Cardiac septum (tissue), 1 donor: ENCODE measurements around the gene TBCD. TPM values are rescaled to one million over a fixed set of nuclear protein-coding genes. Genes with fewer than 3 reads are reported as not detected.

Experiments
- DNase-seq: peaks from one replicate; pipeline ENCODE4 v3.0.0-alpha.2; 2020; ENCODE audit warnings: low spot score
- intact Hi-C: fragments of 100-400 bp; cut with DNase I; formaldehyde crosslinking; loops from one replicate; pipeline ENCODE4 v1.14.0; 2022
- total RNA-seq: library from RNA; stranded (reverse); fragmentation: NEBNext Ultra II Directional; extraction: Animal tissue kit (Norgen Biotek cat#: 25700); gene quantifications from one replicate; pipeline ENCODE4 v1.2.1, GENCODE V29; 2021
- donor health status: DM: no; HTN: no; CAD: no.

The TBCD gene
- total RNA-seq, 1 donor from 2014 or later = 67.3 TPM

DNA sequence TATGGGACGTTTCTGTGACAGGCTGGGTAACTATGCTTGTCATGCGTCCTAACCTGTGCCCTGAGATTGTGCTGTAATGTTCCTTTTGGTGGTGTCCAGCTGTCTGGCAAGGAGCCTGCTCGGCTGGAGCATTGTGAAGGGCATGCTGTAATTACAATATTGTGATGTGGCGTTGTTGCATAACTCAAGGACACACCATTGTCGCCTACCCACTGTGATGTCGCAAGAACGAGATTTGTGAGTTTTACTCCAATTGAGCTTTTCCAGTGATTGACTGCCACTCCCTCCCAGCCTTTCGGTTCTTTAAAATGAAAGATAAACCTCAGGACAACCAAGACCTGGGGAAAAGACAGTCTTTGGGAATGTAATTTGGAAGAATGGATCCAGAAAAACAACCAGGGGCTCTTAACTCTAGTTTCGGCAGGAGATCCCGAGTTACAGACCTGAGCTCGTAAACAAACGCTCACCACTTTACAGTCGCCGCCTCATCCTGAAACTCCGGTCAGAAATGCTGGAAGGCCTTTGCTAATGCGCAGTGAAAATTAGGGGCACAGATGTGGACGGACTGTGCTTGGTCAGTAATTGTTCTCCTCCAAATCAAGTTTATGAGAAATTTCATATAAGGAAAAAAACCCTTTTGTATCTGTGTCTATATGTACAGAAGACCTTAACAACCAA lies 86.7 kb downstream of the TBCD start:
- intact Hi-C loops = no loop called here
- DNase-seq = no peak

DNA sequence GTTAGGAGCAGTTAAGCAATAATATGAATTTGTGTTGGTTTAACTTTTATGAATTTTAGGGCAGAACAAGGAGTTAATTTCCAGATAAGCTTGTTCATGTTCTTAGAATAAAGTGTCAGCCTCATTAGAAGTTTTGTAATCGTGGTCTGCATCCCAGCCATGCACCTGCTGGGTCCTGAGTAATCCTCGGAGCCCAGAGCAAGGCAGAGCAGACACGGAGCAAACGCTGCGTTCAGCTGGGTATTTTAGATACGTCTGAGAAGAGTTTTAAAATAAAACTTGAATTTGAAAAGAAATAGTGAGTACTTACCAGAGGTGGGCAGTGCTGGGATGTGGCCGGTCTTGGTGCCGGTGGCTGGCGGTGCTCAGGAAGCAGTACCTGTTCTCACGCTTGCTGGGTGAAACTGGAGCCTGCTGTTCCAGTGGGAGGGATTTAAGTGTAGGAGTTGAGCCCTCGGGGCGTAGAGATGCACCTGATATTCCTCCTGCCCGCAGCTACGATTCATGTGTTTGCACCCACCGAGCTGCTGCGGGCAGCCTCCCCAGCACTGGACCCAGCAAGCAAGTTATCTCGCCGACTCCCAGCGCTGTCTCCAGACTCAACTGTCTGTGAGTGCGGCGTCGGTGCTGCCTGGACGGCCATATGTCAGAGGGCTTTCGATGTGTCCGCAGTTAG lies 87.9 kb downstream of the TBCD start, which contains the start of gene ZNF750:
TSS of gene ZNF750 (minus strand) at position 406 of the 676 bp plus-strand sequence. CDS start 7,568 bp downstream, outside the sequence.
- intact Hi-C loops = loop anchor here (10.0 kb wide), 1 partner anchor 75 kb away; no protein-coding TSS in a partner anchor
- no peak for DNase-seq

DNA sequence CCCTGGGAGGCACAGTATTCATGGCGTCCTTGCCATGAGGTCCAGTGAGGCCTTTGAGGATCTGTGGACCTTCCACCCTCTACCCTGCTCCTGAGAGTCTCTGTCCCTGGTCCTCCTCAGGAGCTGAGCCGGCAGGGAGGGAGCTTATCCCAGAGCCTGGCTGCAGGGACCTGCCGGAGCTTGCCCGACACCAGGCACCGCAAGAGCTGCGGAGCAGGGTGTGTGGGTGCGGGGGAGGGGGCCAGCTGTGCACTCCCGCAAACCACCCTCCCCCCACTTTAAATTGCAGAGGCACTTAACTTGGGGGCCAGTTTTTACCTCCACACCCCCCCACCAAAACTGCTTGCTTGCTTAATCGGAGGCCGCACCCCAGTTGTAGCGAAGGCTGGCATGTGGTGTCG lies 88.6 kb downstream of the TBCD start:
- intact Hi-C loops = loop anchor here (10.0 kb wide), 1 partner anchor 74 kb away; no protein-coding TSS in a partner anchor
- DNase-seq = no peak

DNA sequence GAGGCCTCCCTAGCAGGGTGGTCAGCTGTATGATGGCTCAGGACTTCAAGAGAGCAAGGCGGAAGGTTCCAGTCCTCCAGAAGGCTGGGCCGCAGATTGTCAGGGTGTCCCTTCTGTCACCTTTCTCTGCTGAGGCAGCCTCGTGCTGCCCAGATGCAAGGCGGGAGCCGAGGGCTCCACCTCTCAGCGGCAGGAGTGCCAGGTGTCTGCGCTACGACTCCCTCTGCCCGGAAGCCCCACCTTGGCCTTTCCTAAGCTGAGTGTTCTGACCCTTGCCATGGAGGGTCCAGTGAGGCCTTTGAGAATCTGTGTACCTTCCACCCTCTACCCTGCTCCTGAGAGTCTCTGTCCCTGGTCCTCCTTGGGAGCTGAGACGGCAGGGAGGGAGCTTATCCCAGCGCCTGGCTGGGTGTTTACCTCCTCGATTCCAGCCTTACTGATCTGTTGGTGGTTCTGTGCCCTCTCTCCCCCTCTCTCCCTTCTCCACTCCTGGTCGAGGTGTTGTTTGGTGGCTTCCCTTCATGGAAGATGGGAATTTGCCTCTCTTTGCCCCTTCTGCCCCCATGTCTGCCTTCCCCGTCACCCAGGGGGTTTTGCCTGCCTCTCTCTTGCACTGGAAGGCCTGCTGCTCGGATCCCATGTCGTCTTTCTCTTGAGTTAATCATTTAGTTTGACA lies 90.2 kb downstream of the TBCD start:
- DNase-seq = no peak
- intact Hi-C loops = loop anchor here (10.0 kb wide), 1 partner anchor 73 kb away; no protein-coding TSS in a partner anchor

DNA sequence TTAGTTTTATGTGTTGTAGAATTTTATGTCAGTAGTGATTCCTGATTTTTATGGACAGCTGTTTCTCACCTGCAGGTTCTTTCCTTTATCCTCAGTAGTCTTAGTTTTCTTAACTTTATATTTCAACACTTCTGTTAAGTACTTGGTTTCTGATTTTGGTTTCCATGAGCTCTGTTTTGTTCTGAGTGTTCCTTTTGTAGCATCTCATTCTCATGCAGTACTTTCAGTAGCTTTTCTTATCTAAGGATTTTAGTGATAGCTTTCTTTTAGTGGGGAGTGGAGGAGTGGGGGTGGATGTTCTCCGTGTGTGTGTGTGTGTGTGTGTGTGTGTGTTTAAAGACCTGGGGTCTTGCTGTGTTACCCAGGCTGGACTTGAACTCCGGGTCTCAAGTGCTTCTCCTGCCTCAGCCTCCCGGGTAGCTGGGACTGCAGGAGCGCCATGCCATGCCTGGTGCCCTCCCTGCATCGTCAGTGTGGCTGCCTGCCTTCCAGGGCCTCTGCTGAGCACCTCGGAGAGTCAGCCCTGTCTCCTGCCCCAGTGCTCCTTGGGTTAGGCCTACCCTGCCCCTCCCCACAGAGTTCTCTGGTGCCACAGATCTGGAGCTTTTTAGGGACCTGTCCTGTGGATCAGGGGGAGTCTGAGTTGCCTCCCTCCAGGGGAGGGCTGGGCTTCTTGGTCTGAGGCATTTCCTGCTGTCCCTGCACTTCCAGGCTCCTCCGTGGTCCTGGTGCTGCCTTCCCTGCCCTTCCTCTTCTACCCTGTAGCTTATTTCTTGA lies 92.2 kb downstream of the TBCD start:
- intact Hi-C loops = loop anchor here (2.0 to 10.0 kb wide), 2 partner anchors 27 to 71 kb away; no protein-coding TSS in a partner anchor
- no peak for DNase-seq

DNA sequence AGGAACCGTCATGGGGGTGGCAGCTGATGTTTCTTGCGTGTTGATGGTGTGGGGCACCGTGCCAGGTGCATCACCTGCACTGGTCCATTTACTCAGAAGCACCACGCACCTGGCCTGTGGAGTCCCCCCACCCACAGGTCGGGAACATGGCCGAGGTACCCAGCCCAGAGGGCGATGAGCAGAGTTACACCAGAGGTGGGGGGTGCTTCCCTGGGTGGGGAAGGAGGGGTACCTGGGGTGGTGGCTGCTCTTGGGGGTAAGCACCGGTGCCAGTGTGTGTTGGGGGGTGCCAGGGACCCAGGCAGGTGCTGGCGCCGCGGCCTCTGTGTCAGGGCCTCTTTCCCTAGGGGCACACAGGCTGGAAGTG lies 92.9 kb downstream of the TBCD start:
- intact Hi-C loops = loop anchor here (2.0 to 10.0 kb wide), 2 partner anchors 26 to 70 kb away; no protein-coding TSS in a partner anchor
- no peak for DNase-seq

DNA sequence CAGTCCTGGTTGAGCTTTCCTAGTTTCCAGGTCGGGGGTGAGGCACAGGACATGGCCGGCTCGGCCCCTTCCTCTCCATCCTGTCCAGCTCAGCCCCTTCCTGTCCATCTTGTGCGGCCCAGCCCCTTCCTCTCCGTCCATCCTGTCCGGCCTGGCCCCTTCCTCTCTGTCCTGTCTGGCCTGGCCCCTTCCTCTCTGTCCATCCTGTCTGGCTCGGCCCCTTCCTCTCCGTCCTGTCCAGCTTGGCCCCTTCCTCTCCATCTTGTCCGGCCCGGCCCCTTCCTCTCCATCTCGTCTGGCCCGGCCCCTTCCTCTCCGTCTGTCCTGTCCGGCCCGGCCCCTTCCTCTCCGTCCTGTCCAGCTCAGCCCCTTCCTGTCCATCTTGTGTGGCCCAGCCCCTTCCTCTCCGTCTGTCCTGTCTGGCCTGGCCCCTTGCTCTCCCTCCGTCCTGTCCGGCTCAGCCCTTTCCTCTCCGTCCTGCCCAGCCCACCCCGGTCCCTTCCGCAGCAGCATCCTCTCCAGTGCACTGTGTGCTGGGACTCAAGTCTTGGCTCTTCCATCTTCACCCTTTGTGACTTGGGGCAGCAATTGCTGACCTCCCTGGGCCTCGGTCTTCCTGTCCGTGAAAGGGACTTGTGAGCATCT lies 93.4 kb downstream of the TBCD start:
- peak; percentile 83 for DNase-seq
- intact Hi-C loops = loop anchor here (2.0 to 10.0 kb wide), 2 partner anchors 26 to 70 kb away; no protein-coding TSS in a partner anchor

DNA sequence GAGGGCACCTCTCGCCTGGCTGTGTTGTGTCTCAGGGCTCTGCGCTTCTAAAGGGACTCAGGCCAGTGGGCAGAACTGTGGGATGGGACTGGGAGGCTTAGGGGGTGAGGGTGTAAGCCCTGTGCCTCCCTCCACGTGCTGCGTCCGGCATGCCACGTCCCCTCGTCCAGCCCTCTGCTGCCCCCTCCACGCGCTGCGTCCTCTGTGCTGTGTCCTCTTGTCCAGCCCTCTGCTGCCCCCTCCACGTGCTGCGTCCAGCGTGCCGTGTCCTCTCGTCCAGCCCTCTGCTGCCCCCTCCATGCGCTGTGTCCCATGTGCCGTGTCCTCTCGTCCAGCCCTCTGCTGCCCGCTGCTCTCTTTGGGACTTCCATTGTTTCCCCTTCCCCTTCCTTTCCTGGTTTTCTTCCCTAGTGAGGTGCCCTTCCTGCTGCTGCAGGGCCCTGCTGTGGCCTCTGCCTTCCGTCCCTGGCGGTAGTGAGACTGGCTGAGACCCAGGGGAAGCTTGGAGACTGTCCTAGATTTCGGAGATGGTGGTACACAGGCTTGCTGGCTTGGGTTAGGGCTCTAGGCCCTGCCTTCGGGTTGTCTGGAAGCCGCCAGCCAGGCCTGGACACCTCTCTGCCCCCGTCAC lies 94.3 kb downstream of the TBCD start:
- no peak for DNase-seq
- intact Hi-C loops = loop anchor here (10.0 kb wide), 1 partner anchor 69 kb away; no protein-coding TSS in a partner anchor

DNA sequence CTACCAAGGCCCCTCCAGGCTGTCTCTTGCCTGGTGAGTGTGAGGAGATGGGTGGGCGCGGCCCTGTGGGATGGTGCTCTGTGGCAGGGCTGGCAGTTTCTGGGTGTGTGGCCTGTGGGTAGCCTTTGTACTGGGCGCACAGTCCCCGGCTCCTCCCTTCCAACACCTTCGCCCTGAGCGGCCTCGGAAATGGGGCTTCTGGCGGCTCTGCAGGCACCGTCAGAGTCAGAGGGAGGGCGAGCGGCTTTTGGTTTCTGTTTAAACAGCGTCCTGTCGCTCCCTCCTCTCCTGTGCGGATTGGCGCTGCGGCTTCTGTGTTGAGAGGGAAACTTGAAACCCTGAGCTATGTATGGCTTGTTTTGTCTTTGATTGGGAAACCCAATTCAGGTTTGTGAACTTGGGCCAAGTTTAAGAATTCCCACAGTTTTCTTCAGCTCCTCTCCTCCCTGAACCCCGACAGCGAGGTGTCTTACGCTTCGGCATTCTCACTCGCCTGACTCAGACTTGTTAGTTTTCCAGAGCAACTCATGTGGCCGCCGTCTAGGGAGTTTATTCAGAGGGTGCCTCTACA lies 96.2 kb downstream of the TBCD start:
- intact Hi-C loops = loop anchor here (10.0 kb wide), 1 partner anchor 67 kb away; no protein-coding TSS in a partner anchor
- DNase-seq = no peak

DNA sequence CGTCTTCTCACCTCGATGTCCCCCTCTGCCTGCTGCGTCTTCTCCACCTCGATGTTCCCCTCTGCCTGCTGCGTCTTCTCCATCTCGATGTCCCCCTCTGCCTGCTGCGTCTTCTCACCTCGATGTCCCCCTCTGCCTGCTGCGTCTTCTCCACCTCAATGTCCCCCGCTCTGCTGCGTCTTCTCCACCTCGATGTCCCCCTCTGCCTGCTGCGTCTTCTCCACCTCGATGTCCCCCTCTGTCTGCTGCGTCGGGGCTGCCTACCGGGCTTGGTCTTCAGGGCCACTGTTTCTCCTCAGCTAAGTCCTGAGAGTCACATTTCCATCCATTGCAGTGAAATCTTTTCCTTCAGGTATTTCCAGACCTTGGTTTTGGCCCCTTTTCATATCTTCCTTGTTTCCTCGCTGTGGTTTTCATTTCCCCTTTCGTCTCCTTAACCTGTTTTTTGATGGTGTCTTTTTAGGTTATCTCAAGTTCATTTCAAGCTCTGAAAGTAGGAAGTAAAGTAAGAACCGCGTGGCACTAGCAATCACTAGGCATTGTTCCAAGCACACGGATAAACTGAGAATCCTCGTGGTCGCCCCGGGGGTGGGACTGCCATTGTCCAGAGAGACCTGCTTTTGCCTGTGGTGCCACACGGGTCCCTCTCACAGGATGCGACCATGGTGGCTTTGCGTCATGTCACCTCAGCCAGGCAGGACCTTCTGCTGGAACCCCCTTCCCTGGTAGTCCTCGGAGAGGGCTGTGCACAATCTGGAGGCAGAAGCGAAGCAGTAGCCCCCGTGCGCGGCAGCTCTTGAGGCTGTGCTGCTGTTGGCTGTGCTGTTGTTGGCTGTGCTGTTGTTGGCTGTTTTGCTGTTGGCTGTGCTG lies 97.4 kb downstream of the TBCD start:
- DNase-seq = no peak
- intact Hi-C loops = loop anchor here (10.0 kb wide), 1 partner anchor 65 kb away; no protein-coding TSS in a partner anchor

DNA sequence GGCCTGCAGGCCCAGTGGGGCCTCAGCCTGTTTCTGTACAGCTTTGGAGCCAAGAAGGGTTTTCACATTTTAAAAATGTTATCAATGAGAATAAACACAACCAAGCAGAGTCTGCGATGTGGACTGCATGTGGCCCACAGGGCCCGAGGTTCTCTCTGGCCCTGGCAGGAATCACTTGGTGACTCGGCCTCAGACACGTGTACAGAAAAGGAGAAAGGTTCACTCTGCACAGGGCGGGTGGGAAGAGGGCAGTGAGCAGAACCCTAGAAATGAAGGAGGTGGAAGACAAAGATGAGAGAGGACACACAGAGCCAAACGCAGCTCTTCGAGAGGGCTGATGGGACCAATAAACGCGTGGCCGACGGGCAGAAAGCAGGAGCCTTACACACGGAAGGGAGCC lies 99.5 kb downstream of the TBCD start:
- no peak for DNase-seq
- intact Hi-C loops = no loop called here

DNA sequence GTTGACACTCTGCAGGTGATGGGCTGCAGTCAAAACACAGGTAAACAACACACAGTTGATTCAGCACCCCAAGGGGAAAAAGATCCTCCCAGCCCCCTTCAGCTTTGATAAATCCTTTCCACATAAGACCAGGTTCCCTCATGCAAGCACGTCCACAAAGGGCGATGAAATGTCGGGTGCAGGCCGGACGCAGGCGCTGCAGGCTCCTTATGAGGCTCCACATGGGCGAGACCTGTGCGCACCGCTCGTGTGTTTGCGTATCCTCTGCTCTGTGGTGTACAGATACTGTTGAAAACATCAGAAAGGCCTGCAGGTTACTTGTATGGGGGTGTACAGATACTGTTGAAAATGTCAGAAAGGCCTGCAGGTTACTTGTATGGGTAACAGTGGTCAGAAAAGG lies 102.4 kb downstream of the TBCD start:
- intact Hi-C loops = no loop called here
- DNase-seq = no peak

DNA sequence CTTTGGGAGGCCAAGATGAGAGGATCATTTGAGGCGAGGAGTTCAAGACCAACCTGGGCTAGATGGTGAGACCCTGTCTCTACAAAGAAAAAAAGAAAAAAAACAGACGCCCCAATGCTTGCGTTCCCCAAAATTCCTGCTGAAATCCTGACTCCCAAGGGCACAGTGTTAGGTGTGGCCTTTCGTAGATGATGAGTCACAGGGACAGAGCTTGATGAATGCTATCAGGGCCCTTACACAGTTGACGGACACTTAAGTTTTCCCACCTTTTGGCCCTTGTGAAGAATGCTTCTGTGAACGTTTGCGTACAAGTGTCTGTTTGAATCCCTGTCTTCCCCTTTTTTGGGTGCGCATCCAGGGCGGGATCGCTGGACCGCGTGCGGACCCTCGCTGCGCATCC lies 104.5 kb downstream of the TBCD start:
- intact Hi-C loops = no loop called here
- no peak for DNase-seq

DNA sequence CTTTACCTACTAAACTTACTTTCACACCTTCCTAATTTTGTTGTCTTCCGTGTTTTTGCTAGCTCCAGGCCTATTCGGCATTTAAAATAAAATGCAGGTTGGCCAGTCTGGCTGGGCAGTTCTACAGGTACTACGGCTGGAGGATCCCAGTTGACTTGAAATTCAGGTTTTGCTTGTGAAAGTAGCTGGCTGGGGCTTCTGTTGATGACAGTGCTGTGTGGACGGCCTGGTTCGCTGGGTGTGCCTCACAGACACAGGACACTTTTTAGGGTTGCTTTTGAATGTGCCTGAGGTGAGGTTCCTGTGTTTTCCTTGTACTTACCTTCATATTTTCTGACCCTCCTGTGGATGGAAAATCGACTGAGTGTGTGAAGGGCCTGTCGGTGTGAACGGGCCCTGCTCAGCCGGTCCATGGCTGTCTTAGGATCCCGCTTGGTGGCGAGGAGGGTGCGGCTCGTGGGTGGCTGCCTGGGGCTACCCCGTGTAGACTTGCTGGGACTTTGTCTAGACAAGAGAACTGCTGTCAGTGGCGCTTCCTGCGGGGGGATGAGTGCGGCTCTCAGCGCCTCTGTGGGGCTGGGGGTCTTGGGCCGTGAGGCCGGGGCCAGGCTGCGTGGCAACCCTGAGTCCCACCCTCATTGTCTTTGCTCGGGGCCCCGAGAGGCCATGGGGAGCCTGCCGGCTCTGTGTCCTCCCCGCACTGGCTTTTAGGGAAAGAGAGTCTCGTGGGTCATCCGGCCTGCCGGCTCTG lies 106.7 kb downstream of the TBCD start:
- intact Hi-C loops = no loop called here
- DNase-seq = no peak

DNA sequence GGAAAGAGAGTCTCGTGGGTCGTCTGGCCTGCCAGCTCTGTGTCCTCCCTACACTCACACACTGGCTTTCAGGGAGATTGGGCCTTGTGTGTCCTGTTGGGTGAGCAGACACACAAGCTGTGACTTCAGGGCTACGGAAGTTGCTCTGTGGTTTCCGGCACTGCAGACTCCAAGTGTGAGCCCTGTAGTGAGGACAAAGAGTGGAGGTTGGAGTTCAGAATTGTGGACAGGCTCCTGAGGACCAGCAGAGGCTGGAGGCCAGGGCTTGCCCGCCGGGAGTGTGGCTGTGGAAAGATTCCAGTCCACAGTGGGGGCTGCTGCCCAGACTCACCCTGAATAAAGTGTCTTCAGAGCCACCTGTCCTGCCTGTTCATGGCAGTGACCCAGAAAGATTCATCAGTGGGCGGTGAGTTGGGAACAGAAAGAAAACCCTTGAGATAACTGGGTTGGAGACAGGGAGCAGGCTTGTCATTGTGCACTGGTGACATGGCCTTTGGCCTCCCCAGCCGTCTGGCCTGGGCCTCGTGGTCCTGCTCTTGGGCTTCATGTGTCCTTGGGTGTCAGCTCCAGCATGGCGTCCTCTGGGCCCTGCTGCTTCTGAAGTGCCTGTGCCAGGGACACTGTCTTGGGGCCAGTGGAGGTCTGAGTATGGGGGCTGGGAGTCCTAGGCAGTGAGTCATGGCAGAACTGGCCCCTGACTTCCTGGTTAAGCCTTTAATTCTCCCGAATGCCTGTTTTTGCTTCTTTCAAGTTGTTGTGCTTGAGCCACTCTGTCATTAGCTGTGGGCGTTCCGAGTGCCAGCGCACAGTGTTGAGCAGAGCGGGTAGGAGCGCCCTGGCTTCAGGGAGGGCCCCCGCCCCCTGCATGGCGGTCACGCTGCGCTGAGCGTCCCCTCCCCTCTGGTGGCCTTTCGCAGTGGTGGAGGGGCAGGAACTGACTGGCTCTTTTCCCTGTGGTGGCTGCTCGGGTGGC lies 107.9 kb downstream of the TBCD start:
- intact Hi-C loops = no loop called here
- DNase-seq = no peak
